Suppressor macrophage treated with lipopolysaccharide for 1 hour (primary cell): ENCODE measurements around the gene PPP1R1A.

Experiments used
- DNase-seq, 3 donors: peaks; one replicate each; pipeline ENCODE4 v3.0.0-alpha.2; 2020 to 2022

The PPP1R1A gene

DNA sequence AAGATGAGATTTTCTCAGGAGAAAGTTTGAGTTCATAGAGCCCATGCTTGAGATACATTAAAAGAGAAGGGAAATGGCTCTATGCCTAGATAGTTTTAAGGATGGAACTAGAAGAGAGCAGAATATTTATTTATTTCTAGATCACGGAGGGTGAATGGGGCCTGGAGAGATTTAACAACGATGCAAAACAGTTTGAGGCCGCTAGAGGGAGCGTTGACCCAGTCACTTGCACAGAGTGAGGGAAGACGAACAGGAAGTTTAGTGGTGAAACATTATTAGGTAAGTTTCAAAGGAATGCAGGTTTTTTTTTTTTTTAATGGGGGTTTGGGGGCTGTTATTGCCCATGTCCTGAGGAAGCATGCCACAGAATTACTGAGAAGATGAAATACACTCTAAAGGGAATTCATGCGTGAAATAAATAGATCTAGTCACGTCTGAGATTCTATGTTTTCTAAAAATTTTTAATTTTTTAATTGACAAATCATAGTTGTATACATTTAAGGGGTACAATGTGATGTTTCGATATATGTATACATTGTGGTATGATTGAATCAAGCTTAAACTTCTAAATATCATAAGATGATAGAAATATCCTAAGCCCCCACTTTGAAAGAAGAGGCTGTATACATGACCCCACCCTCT is 14.8 kb upstream of the PPP1R1A start:
- DNase-seq, result peak; percentile 77 to 80 (median 78)

- DNase-seq, result no peak
Measured at GRCh38 chr12:54602661-54603060, 14.2 kb upstream of the PPP1R1A start.

DNA sequence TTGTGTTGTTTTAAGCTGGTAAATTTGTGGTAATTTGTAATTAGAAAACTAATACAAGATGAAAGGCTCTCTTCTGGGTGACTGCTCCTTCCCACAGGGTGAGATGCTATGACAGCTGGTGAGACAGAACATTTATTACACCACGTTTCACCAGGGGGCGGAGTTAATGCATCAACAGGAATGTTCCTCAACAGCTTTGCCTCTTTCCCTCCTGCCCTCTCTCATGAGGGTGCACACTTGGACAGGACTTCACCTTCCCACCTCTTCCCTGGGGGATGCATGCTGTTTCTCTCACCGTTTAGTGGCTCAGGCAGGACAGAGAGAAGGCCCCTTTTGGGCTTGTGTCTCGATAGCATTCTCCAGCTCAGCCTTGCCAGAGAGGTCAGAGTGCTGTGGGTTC is 13.4 kb upstream of the PPP1R1A start:
- peak; percentile 30 to 39 (median 38) for DNase-seq

- no peak for DNase-seq
Measured at GRCh38 chr12:54598970-54599369, 10.5 kb upstream of the PPP1R1A start.

- DNase-seq, result peak; percentile 68 to 84 (median 75)
Measured at GRCh38 chr12:54596526-54596946, 8.1 kb upstream of the PPP1R1A start.

DNA sequence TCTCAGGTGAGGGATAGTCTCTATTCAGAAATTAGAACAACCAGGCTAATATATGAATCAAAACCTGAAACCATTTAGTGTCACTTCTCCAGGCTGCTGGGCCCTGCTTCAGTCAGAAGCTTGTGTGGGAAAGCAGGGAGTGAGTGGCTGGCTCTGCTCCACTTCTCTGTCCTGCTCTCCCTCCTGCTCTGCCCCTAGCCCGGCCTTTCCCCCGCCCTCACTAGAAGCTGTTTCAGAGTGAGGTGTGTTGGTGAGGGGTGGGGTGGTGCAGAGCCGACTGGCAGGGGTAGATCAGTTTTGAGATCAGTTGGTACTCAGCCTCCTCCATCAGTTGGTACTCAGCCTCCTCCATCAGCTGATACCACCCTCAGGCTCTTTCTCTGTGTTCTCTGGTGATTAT is 7.0 kb upstream of the PPP1R1A start:
- no peak for DNase-seq

DNA sequence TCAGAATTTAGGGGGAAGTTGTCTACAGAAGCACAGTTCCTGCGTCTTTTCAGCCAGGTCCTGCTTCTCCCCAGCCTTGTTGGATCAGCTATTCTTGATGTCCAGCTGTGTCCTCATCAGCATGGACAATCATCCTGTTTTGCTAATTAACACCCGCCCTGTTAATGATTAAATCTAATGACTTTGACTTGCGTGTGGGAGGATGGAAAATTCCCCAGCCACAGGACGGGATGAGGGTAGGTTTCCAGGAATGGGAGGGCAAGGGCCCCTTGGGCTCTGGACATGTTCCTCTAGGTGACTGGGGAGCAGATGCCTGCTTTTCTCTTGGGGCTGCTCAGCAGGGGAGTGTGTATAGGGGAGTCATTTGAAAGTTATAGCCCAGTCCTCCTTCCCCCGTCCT is 5.3 kb upstream of the PPP1R1A start:
- peak; percentile 35 to 40 (median 37) for DNase-seq

DNA sequence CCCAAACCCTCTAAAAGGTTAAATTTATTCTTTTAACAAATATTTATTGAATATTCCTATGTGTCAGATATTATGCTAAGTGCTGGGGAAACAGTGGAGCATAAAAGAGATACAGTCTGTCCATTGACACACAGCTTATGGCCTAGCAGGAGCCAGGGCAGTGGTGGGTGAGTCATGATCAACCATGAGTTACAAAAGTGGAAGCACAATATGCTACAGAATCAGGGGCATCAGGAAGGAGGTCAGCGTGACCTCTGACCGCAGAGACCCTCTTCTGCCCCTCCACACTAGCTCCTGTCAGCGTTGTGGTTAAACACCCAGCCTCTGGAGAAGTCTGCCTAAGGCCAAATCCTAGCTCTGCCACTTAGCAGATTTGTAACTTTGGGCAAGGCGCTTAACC is 4.7 kb upstream of the PPP1R1A start:
- DNase-seq, result peak; percentile 73 to 78 (median 75)

DNA sequence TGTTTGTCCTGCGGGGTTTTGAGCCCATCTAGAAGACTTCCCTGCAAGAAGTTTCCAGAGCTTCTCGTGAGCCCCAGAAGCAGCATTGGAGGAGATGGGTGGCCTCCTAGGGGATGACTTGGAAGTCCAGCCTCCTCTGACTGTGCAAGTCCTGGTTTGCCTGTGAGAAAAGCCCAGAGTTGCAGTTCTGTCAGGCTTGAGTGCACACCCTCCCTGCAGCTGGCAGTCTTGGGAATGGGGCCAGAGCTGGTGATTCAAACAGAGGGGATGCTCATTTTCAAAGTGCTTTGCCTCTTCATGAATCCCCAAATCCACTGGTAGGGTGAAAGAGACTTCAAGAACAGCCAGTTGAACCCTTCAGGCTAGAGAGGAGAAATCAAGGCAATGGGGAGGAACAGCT is 3.9 kb upstream of the PPP1R1A start:
- DNase-seq, result peak; percentile 21 to 38 (median 35)

GRCh38 chr12:54590978-54591591 is 2.6 kb upstream of the PPP1R1A start:
- DNase-seq, result no peak

DNA sequence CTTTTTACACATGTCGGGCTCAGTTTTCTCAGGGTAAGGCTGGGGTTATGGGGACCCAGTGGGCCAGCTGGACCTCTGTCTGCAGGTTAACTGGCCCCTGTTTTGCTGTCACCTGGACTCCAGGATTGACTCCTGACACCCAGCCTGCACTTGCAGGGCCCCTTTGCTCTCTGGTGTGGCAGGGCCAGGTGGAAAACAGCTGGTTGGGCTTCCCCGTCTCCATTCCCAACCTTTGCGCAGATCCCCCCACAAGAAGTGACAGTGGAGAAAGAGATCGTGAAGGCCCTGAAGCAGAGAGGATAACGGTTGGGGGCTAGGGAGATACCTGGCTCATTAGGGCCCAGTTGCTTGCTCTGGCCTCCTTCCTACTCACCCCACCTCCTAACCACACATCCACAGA is 1.5 kb upstream of the PPP1R1A start:
- DNase-seq, result no peak

DNA sequence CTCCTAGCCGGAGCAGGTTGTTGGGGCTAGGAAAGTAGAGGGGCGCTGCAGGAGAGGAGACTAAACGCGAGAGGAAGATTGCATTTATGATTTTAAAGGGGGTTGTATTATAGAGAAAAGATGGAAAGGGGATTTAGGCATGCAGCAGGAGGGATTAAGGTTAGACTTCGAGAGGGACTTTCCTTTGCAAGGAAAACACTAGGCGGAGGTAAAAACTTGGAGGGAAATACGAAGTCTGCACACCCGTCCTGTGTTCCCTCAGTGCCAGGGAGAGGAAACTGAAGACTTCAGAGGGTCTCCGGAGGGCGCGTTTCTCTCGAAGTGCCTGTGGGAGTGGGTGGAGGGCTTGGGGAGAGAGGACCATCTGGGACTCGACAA is 420 bp upstream of the PPP1R1A start:
- DNase-seq, result no peak

DNA sequence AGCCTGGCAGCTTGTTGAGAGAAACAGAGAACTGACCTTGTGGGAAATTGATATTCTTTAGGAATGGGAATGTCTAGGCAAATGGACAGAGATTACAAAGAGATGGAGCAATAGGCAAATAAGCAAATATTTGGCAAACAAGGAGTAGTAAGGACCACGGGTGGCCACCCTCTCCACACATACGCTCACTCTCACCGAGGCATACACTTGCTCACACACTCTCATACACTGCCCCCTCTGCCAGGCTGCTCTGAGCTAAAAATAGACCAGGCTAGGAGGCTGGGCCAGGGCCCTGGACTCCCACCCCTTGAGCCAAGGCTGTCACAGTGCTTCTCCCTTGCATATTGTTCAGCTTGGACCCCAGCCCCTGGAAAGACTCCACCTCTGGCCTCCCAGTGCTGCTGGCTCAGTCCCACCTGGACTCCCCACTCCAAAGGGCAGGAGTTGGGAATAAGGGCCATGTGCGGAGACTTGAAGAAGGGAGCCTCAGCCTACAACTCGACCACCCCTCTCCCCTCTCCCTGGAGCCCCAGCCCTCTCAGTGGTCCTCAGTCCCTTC is 1.1 kb downstream of the PPP1R1A start:
- DNase-seq, result no peak

DNA sequence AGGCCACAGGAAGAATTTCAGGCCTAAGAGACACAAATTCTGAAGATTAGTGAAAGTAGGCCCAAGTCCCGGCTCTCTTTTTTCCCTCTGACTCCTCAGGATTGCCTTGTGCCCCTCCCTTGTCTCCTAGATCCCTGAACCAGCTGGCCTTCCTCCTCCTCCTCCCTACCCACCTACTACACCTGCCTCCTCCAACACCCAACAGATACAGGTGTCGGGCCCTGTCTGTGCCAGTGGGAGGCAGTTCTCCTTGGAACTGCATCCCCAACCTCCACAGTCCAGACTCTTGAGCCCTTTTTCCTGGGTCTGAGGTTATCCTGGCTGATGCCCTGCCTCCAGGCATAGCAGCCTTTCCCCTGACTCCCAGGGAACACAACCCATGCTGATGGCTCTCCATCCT is 1.8 kb downstream of the PPP1R1A start:
- no peak for DNase-seq

DNA sequence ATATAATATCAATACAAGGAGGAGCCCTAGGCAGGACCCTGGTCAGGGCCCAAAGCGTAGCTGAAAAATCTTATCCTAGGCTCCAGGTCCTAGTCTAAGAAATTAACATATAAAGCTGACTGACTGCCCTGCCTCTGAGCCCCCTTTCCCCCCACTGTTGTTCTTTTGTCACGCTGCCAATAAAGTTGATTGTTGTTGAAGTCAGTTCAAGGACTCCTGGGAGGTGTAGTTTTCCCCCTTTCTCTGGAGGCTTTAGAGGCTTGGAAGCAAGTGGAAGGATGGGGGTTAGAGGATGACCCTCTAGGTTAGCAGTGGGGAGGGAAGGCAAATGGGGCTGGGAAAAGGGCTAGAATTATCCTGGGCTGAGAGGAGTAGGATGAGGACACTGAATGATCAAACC is 3.2 kb downstream of the PPP1R1A start:
- DNase-seq, result no peak

GRCh38 chr12:54584128-54584527 is 4.3 kb downstream of the PPP1R1A start:
- DNase-seq, result no peak

DNA sequence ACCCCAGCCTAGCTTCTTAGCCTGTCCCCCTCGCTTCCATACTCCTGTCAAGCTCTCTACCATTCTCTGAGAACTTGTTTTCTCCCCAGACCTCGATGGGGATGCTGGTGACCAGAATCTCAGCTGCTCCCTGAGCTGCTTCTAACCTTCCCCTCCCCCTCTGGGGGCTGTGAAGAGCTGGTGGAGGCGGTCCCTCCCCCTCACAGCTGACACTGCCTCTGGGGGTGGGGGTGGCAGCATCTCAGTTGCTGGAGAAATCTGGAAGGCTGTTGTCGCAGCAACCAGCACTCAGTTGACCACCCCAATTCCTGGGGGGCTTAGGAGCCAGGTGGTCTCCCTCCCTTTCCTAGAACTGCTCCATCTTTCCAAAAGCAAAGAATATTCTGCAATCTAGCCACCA is 4.7 kb downstream of the PPP1R1A start:
- no peak for DNase-seq

GRCh38 chr12:54581412-54581811 is 7.0 kb downstream of the PPP1R1A start:
- DNase-seq, result no peak

DNA sequence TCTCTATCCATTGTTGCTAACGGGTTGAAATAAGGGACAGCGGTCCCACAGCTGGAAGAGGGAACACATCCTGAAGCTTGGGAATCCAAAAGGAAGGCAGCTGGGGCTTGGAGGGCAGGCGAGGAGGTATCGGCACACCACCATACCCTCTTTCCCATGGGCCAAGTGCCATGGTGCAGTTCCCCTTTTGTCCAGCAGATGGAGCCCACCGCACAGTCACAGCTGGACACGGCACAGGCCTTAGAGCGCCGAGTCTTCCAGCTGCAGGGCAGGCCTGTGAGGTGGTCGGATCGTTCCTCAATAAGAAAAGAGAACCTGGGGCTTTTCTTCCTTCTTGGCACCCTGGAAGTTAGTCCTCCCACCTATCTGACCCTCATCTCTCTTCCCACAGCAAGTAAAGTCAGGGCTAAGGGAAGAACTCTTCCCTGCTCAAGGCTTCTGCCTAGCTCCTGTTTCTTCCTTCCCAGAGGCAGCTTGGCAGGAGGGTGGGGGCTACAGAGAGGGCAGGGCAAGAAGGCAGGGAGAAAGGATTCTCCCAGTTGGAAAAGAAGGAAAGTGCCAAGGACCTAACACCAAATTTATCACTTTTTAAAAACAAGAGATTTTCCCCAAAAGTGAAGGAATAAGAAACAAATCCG is 8.6 kb downstream of the PPP1R1A start:
- peak; percentile 80 to 87 (median 83) for DNase-seq

DNA sequence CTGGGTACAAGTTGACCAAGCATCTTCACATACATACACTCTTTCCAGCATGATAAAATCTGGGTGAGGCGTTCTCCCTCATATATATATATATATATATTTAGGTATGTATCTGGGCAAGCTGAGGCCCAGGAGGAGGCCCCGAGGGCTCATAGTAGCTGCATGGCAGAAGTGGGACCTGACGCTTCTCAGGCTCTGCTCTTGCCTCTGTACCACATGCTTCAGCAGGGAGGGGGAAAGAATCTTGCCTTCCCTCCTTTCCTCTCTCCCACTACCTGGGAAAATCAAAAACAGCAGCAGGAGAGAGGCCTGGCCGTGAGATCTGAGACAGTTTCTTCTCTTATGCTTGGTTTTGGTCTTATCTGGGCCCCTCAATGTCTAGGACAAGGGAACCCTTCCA is 9.2 kb downstream of the PPP1R1A start:
- DNase-seq, result no peak

DNA sequence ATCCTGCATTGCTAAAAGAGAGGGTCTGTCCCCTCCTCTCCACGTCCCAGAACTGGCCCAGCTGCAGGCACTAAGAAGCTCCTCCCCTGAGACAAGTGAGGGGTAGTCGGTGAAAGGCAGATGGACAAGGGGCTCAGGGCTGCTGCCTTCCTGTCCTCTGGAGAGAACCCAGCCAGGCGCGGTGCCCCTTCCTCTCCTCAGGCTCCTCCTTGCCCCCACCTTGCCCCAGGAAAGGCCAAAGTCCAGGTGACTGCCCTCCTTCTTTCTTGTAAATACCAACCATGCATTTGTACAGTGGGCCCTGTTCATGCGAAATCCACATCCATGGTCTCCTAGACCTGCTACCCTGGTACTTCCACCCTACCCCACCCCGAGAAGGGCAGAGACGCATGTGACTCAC is 9.7 kb downstream of the PPP1R1A start:
- DNase-seq, result no peak

DNA sequence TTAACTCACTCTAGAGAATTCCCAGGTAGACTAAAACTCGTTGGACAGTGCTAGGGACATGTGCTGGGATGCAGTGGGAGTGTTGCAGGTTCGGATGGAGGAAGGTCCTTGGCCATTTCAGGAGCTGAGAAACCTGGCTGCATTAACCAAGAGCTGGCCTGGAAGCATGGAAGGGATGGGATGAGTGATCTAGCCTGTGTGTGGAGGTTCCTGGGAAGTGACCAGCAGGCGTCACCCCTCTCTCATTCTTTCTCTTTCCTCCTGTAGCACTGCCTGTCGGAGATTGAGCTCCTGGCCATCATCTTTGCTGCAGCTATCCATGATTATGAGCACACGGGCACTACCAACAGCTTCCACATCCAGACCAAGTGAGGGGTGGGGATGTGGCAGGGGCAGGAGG is 15.6 kb downstream of the PPP1R1A start:
- no peak for DNase-seq

DNA sequence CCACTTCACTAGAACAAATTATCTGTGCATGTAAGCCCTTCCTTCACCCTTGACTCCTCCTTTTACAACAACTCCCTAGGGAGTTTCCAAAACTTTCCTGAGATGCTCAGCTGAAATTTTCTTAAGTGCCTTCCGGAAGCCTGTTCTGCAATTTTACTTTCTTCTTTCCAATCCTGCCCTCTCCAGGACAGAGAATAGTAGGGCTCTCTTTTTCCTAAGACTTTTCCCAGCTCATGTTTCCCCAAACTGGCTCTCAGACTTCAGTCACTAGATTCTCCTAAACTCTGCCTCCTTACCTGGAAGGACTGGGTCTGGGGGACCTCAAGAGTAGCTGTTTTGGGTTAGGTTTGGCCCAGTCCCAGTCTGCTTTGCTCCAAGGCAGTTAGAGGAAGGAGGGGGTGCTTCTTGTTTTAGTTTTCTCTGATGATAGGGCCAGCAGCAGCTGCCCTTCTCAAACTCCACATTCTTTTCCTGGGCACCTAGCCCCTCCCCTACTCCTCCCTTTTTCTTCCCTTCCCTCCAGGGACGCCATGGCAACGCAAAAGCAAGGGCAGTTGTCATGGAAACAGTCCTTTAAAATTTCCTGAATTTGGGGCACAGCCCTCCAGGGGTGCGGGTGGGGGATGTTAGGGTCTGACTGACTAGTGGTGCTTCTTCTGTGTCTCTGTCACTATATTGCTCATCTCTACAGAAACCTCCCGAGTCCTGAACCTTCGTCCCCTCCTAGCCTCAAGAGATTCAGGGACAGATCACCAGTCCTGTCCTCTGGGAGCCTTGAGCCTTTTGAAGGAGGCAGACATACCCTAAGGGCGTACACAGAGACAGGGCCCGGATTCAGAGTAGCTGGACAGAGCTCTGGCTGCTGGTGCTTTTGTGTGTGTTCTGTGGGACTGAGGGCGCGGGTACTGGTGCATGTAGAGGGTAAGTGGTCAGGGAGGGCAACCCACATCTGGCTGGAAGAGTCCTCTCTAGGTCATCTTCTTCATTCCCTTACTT is 17.0 kb downstream of the PPP1R1A start:
- no peak for DNase-seq
